Nephron (organoid): ENCODE results near the gene KLHL10.
"Not testable (repeated sequence)": the region's sequence is repeated elsewhere in the genome, so short reads cannot be mapped to it uniquely, and the experiment has no call there.

Experiments
- H3K27ac Mint-ChIP-seq, 3 experiments: 2 replicates each; pipeline ENCODE4 v1.8.0; 2020; ENCODE audit warnings: mixed read lengths in 3 of 3, mild to moderate bottlenecking in 2 of 3, moderate library complexity in 1 of 3
- H3K27me3 Mint-ChIP-seq: 2 replicates; pipeline ENCODE4 v1.8.0; 2021; ENCODE audit warnings: low read depth, mild to moderate bottlenecking, moderate library complexity, mixed read lengths
- H3K36me3 Mint-ChIP-seq: 2 replicates; pipeline ENCODE4 v1.8.0; 2020; ENCODE audit warnings: low read depth, mixed read lengths
- H3K4me1 Mint-ChIP-seq: 2 replicates; pipeline ENCODE4 v1.8.0; 2020; ENCODE audit warnings: mixed read lengths
- H3K4me3 Mint-ChIP-seq, 3 experiments: 2 replicates each; pipeline ENCODE4 v1.8.0; 2020; ENCODE audit warnings: mild to moderate bottlenecking in 3 of 3, mixed read lengths in 3 of 3, moderate library complexity in 2 of 3
- H3K9me3 Mint-ChIP-seq: 2 replicates; pipeline ENCODE4 v1.8.0; 2020; ENCODE audit warnings: mixed read lengths
- TF ChIP-seq, protein P1 (sequence below), 3 experiments: fragments of 200-600 bp; sonication (generic); IDR thresholded peaks; one replicate each; pipeline ENCODE4 v1.5.0; 2021; ENCODE audit warnings: antibody characterized with exemption in 3 of 3; ENCODE audit not compliant: unreplicated experiment in 3 of 3

The KLHL10 gene

GRCh38 chr17:41870627-41871026 lies 33.0 kb downstream of the KLHL10 start:
- TF ChIP-seq, protein P1, sequence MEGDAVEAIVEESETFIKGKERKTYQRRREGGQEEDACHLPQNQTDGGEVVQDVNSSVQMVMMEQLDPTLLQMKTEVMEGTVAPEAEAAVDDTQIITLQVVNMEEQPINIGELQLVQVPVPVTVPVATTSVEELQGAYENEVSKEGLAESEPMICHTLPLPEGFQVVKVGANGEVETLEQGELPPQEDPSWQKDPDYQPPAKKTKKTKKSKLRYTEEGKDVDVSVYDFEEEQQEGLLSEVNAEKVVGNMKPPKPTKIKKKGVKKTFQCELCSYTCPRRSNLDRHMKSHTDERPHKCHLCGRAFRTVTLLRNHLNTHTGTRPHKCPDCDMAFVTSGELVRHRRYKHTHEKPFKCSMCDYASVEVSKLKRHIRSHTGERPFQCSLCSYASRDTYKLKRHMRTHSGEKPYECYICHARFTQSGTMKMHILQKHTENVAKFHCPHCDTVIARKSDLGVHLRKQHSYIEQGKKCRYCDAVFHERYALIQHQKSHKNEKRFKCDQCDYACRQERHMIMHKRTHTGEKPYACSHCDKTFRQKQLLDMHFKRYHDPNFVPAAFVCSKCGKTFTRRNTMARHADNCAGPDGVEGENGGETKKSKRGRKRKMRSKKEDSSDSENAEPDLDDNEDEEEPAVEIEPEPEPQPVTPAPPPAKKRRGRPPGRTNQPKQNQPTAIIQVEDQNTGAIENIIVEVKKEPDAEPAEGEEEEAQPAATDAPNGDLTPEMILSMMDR (IDR thresholded peaks at IDR 0.05; ENCODE audit: unreplicated experiment in 3 of 3), result no peak
- no peaks in the 10 kb centered on the region for H3K27me3 Mint-ChIP-seq
- no peaks in the 10 kb centered on the region for H3K4me1 Mint-ChIP-seq
- H3K36me3 Mint-ChIP-seq, result peaks cover 80% of the 10 kb centered on the region
- H3K9me3 Mint-ChIP-seq, result no peaks in the 10 kb centered on the region
- H3K4me3 Mint-ChIP-seq, result no peak overlapping the region
- no peak overlapping the region for H3K27ac Mint-ChIP-seq

DNA sequence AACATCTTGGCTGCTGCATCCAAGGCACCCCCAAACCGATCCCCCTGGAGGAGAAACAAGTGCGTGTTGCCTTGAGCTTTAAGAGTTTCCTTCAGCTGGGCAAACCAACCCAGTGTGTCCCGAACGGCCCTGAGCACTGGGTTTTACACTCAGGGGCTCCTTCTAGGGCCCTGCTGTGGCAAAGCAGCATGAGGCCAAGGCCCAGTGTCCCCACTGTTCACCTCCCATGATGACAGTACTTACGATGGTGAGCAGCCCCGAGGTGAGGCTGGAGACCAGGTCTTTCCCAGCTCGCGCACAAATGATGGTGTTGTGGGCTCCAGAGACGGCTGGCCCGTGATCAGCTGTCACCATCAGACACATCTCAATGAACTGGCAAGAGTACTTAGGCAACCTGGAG lies 34.2 kb downstream of the KLHL10 start:
- Mint-ChIP-seq H3K27me3 (no peaks in the 10 kb centered on the region), H3K4me3 (no peak overlapping the region), H3K4me1 (no peaks in the 10 kb centered on the region), H3K27ac (no peak overlapping the region), H3K36me3 (peaks cover 87% of the 10 kb centered on the region), H3K9me3 (no peaks in the 10 kb centered on the region)
- TF ChIP-seq, protein P1 (IDR thresholded peaks at IDR 0.05; ENCODE audit: unreplicated experiment in 3 of 3), result no peak

GRCh38 chr17:41873559-41874292 lies 36.1 kb downstream of the KLHL10 start:
- Mint-ChIP-seq H3K36me3 (peaks cover 89% of the 10 kb centered on the region), H3K4me3 (no peak overlapping the region), H3K4me1 (no peaks in the 10 kb centered on the region), H3K27me3 (no peaks in the 10 kb centered on the region), H3K27ac (no peak overlapping the region), H3K9me3 (no peaks in the 10 kb centered on the region)
- TF ChIP-seq, protein P1 (IDR thresholded peaks at IDR 0.05; ENCODE audit: unreplicated experiment in 3 of 3), result no peak

DNA sequence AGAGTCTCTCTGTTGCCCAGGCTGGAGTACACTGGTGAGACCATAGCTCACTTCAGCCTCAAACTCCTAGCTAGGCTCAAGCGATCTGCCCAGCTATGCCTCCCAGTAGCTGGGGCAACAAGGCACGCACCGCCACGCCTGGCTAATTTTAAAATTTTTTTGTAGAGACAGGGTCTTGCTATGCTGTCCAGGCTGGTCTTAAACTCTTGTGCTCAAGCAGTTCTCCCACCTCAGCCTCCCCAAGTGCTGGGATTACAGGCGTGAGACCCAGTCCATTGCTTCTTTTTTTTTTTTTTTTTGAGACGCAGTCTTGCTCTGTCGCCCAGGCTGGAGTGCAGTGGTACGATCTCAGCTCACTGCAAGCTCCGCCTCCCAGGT lies 36.7 kb downstream of the KLHL10 start:
- not testable (repeated sequence) for H3K27me3 Mint-ChIP-seq, H3K4me3 Mint-ChIP-seq, H3K9me3 Mint-ChIP-seq, H3K27ac Mint-ChIP-seq, H3K4me1 Mint-ChIP-seq
- H3K36me3 Mint-ChIP-seq, result peaks cover 86% of the 10 kb centered on the region

DNA sequence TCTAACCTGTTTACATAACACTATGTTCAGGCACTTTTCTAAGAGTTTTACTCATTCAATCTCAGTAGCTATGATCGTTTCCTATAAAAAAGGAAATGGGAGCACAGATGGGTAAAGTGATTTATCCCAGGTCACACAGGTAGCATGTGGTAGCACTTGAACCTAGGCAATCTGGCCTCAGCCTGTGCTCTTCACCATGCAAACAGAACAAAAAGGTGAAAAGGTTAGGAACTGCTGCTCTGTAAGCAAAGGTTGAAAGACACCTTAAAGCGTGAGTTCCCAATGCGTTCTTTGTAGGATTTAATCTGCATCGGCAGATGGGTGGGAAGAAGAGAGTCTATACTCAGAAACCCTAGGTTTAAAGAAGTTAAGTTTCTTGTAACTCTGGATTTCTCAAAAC lies 42.5 kb downstream of the KLHL10 start:
- Mint-ChIP-seq H3K9me3 (no peaks in the 10 kb centered on the region), H3K4me1 (no peaks in the 10 kb centered on the region)
- TF ChIP-seq, protein P1 (IDR thresholded peaks at IDR 0.05; ENCODE audit: unreplicated experiment in 3 of 3), result no peak

GRCh38 chr17:41882756-41883155 lies 45.1 kb downstream of the KLHL10 start:
- TF ChIP-seq, protein P1 (IDR thresholded peaks at IDR 0.05; ENCODE audit: unreplicated experiment in 3 of 3), result no peak
- H3K27ac Mint-ChIP-seq, result no peak overlapping the region
- no peak overlapping the region for H3K4me3 Mint-ChIP-seq
- no peaks in the 10 kb centered on the region for H3K9me3 Mint-ChIP-seq
- H3K4me1 Mint-ChIP-seq, result no peaks in the 10 kb centered on the region
- H3K36me3 Mint-ChIP-seq, result peaks cover 67% of the 10 kb centered on the region
- no peaks in the 10 kb centered on the region for H3K27me3 Mint-ChIP-seq

More for the DNA sequence above, 42.5 kb downstream of the KLHL10 start:
- H3K27ac Mint-ChIP-seq, result no peak overlapping the region
- H3K36me3 Mint-ChIP-seq, result peaks cover 69% of the 10 kb centered on the region
- H3K4me3 Mint-ChIP-seq, result no peak overlapping the region
- no peaks in the 10 kb centered on the region for H3K27me3 Mint-ChIP-seq
